ENCODE measurements around the gene MARK4. TPM values are rescaled to one million over a fixed set of nuclear protein-coding genes. Genes with fewer than 3 reads are reported as not detected.

The MARK4 gene
- total RNA-seq, 2 experiments from 2014 or later: 18.5 to 19.9 TPM

- Mint-ChIP-seq H3K9me3 (no peaks in the 10 kb centered on the region), H3K27ac (no peak overlapping the region), H3K4me1 (ENCODE audit: low read depth) (no peaks in the 10 kb centered on the region), H3K4me3 (no peak overlapping the region), H3K36me3 (ENCODE audit: low read depth) (no peaks in the 10 kb centered on the region), H3K27me3 (peaks cover 27% of the 10 kb centered on the region)
- TF ChIP-seq CTCF (IDR thresholded peaks at IDR 0.05): no peak
- CTCF ChIA-PET: no interaction called here
- ATAC-seq (no peak), DNase-seq (no peak)
- intact Hi-C loops (cut with micrococcal nuclease): no loop called here
- POLR2A ChIA-PET: no interaction called here
Observed at GRCh38 chr19:45321848-45322247, 70.8 kb downstream of the MARK4 start.

DNA sequence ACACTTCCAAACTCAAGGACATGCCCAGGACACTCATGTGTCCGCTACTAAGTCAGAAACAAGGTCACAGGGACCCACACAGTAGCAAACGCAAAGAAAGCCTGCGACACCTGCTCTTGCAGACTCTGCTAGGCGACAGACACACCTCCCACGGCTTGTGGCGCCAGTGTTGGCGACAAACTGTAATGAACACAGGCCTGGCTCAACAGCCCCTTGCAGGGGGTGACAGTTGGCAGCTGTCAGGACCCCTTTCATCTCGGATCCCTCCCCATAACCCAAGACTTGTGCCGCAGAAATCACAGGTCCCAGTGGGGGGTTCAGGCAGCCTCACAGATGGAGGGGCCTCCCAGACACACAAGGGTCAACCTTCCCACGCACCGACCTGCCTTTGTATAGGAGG, 71.2 kb downstream of the MARK4 start:
- TF ChIP-seq CTCF (IDR thresholded peaks at IDR 0.05): no peak
- Mint-ChIP-seq H3K4me3 (no peak overlapping the region), H3K4me1 (ENCODE audit: low read depth) (no peaks in the 10 kb centered on the region), H3K27ac (no peak overlapping the region), H3K9me3 (no peaks in the 10 kb centered on the region), H3K36me3 (ENCODE audit: low read depth) (no peaks in the 10 kb centered on the region), H3K27me3 (peaks cover 26% of the 10 kb centered on the region)
- ChIA-PET CTCF (no interaction called here), POLR2A (no interaction called here)
- no peak for DNase-seq
- intact Hi-C loops (cut with micrococcal nuclease): no loop called here
- no peak for ATAC-seq

GRCh38 chr19:45322744-45323281, 71.7 kb downstream of the MARK4 start, which contains the start of gene CKM:
Gene CKM, minus strand, starts transcription at chr19:45322875. Its CDS starts 3,162 bp downstream, at chr19:45319713.
- TF ChIP-seq CTCF (IDR thresholded peaks at IDR 0.05): no peak
- Mint-ChIP-seq H3K4me3 (no peak within 1 kb of the TSS), H3K9me3 (no peaks in the 10 kb centered on the region), H3K4me1 (ENCODE audit: low read depth) (no peaks in the 10 kb centered on the region), H3K36me3 (ENCODE audit: low read depth) (no peaks in the 10 kb centered on the region), H3K27me3 (peaks cover 22% of the 10 kb centered on the region), H3K27ac (no peak within 1 kb of the TSS)
- ChIA-PET CTCF (no interaction called here), POLR2A (no interaction called here)
- intact Hi-C loops (cut with micrococcal nuclease): no loop called here
- ATAC-seq (no peak), DNase-seq (no peak)

GRCh38 chr19:45323671-45324081, 72.6 kb downstream of the MARK4 start:
- CTCF ChIA-PET: no interaction called here
- H3K9me3 Mint-ChIP-seq: no peaks in the 10 kb centered on the region
- no peak overlapping the region for H3K27ac Mint-ChIP-seq
- H3K4me3 Mint-ChIP-seq: no peak overlapping the region
- peaks cover 18% of the 10 kb centered on the region for H3K27me3 Mint-ChIP-seq
- ATAC-seq (no peak), DNase-seq (no peak)
- H3K36me3 Mint-ChIP-seq (ENCODE audit: low read depth): no peaks in the 10 kb centered on the region
- intact Hi-C loops (cut with micrococcal nuclease): no loop called here
- TF ChIP-seq CTCF (IDR thresholded peaks at IDR 0.05): no peak
- no peaks in the 10 kb centered on the region for H3K4me1 Mint-ChIP-seq (ENCODE audit: low read depth)
- POLR2A ChIA-PET: no interaction called here

- intact Hi-C loops (cut with micrococcal nuclease): no loop called here
- ChIA-PET POLR2A (no interaction called here), CTCF (no interaction called here)
- TF ChIP-seq CTCF (IDR thresholded peaks at IDR 0.05): no peak
- DNase-seq: no peak
- H3K4me3 Mint-ChIP-seq: no peak overlapping the region
- no peaks in the 10 kb centered on the region for H3K4me1 Mint-ChIP-seq (ENCODE audit: low read depth)
- H3K9me3 Mint-ChIP-seq: no peaks in the 10 kb centered on the region
- ATAC-seq: no peak
- no peaks in the 10 kb centered on the region for H3K36me3 Mint-ChIP-seq (ENCODE audit: low read depth)
- peaks cover 18% of the 10 kb centered on the region for H3K27me3 Mint-ChIP-seq
- H3K27ac Mint-ChIP-seq: no peak overlapping the region
Observed at GRCh38 chr19:45324349-45324907, 73.4 kb downstream of the MARK4 start.

Data from activated CD8-positive, alpha-beta T cell treated with anti-CD3 and anti-CD28 coated beads for 36 hours (primary cell).